ENCODE results near the gene FGD3.

DNA sequence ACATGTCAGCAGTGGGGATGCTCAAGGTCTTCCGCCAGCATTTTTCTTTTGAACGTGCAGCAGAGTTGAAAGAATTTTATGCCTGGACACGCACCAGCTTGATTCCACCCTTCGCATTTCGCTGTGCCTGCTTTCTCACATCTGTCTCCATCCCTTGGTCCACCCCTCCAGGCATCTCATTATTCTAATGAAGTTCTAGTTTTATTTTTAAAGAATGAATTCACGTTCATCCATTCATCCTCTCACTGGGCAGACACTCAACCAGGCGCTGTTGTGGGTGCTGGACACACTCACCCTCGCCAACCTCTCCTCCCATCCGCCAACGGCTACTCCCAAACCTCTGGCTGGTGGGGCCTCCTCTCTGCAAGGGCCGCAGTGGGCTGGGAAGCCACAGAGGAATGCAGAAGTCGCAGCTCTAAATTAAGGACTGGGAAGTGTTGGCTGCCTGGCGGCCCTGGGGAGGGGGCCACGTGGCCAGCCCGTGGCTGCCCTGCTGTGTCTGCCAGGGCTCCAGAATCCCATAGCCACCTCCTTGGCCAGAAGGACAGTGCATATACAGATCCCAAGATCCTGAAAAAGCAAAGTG is 117.9 kb downstream of the FGD3 start:
- TF ChIP-seq CTCF (IDR thresholded peaks at IDR 0.05) (no peak), POLR2A (IDR thresholded peaks at IDR 0.05) (no peak)

All from testis (tissue), 2 donors.